PC-9 (cell line): ENCODE data around the gene RORB. TPM values are rescaled to one million over a fixed set of nuclear protein-coding genes. Genes with fewer than 3 reads are reported as not detected.

ENCODE experiments used
- BruUV-seq: library from RNA; stranded (reverse); fragments of 400-500 nt; replicated peaks from 2 replicates; lab custom pipeline; 2021; lab: Mats Ljungman, UMichigan
- CTCF ChIA-PET: fragments of 300-600 bp; sonication (Branson Sonifier 250); formaldehyde crosslinking; loops from one replicate; lab custom pipeline; 2022; ENCODE audit warnings: antibody characterized with exemption; lab: Charles Lee
- POLR2A ChIA-PET: fragments of 300-600 bp; sonication (Branson Sonifier 250); formaldehyde crosslinking; loops from one replicate; lab custom pipeline; 2022; ENCODE audit warnings: antibody characterized with exemption; ENCODE audit not compliant: unreplicated experiment; lab: Charles Lee
- DNase-seq, 2 experiments: peaks; one replicate each; pipeline versions ENCODE4 v3.0.0 to v3.0.0-alpha.2; 2015 to 2022; ENCODE audit warnings: mixed read lengths in 1 of 2
- H2AFZ ChIP-seq: fragments of 200-600 bp; sonication (generic); 2 replicates; pipeline ENCODE4 v1.8.1; 2017; ENCODE audit warnings: antibody characterized with exemption
- H3F3A ChIP-seq: fragments of 200-600 bp; sonication (generic); 2 replicates; pipeline ENCODE4 v1.8.1; 2017; ENCODE audit warnings: antibody characterized with exemption, mild to moderate bottlenecking, low read depth; ENCODE audit not compliant: insufficient read depth
- H3K27ac ChIP-seq: fragments of 200-600 bp; sonication (generic); 2 replicates; pipeline ENCODE4 v1.6.1; 2016; ENCODE audit warnings: mixed run types
- H3K27me3 ChIP-seq: fragments of 200-600 bp; sonication (generic); 2 replicates; pipeline ENCODE4 v1.6.1; 2016; ENCODE audit warnings: low read depth, mixed run types; ENCODE audit not compliant: insufficient read depth
- H3K36me3 ChIP-seq: fragments of 200-600 bp; sonication (generic); 2 replicates; pipeline ENCODE4 v1.6.1; 2016; ENCODE audit warnings: low read depth, mixed run types
- H3K4me1 ChIP-seq: fragments of 200-600 bp; sonication (generic); replicated peaks from 2 replicates; pipeline ENCODE4 v1.6.1; 2016; ENCODE audit warnings: mixed run types; ENCODE audit not compliant: insufficient read depth
- H3K4me2 ChIP-seq: fragments of 200-600 bp; sonication (generic); 2 replicates; pipeline ENCODE4 v1.6.1; 2017; ENCODE audit warnings: mixed run types
- H3K4me3 ChIP-seq: fragments of 200-600 bp; sonication (generic); 2 replicates; pipeline ENCODE4 v1.6.1; 2016; ENCODE audit warnings: mixed run types
- H3K79me2 ChIP-seq: fragments of 200-600 bp; sonication (generic); 2 replicates; pipeline ENCODE4 v1.6.1; 2017; ENCODE audit warnings: low read depth, mixed run types
- H3K9me2 ChIP-seq: fragments of 200-600 bp; sonication (generic); 2 replicates; pipeline ENCODE4 v1.8.1; 2017; ENCODE audit warnings: mild to moderate bottlenecking; ENCODE audit not compliant: insufficient read depth
- H3K9me3 ChIP-seq: fragments of 200-600 bp; sonication (generic); 2 replicates; pipeline ENCODE4 v1.8.1; 2016; ENCODE audit warnings: low read depth; ENCODE audit not compliant: insufficient read depth
- H4K20me1 ChIP-seq: fragments of 200-600 bp; sonication (generic); 2 replicates; pipeline ENCODE4 v1.8.1; 2017; ENCODE audit not compliant: insufficient read depth
- EZH2 ChIP-seq: fragments of 200-600 bp; sonication (generic); IDR thresholded peaks from 2 replicates; pipeline ENCODE4 v1.8.0; 2017; ENCODE audit warnings: antibody characterized with exemption, low read depth
- intact Hi-C: fragments of 100-400 bp; cut with micrococcal nuclease; formaldehyde crosslinking; loops from one replicate; pipeline ENCODE4 v1.10.0; 2022; ENCODE audit not compliant: unreplicated experiment
- total RNA-seq: library from RNA; stranded (reverse); gene quantifications from 2 replicates; pipeline ENCODE4 v1.2.3, GENCODE V29; 2021
- TF ChIP-seq, protein P1 (sequence below): fragments of 200-600 bp; sonication (generic); conservative IDR thresholded peaks from 2 replicates; pipeline ENCODE4 v1.6.1; 2017; ENCODE audit warnings: mixed run types, antibody characterized with exemption, mild to moderate bottlenecking, moderate library complexity

Gene RORB
- total RNA-seq, 1 experiment from 2014 or later = 0.07 TPM

- no peak overlapping the region for H3K4me3 ChIP-seq
Measured at GRCh38 chr9:74479711-74480110, 17.4 kb upstream of the RORB start.

DNA sequence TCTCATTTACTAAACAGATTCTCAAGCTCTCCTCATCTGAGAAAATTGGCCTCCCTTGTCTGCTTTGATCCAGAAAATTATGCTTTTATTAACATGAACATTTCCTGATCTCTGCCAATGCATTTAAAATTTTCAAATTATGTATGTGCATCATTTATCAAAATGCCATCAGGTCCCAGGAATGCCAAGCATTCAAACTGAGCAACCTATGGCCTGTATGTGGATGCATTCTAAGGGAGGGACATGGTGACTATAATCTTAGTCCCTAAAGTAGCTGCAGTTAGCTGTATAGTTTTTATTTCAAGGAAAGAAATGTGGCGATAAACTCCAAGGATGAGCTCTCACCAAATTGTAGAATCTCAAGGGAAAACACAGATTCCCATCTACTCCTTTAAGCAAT lies 9.7 kb upstream of the RORB start:
- Histone ChIP-seq H3K4me3 (no peak overlapping the region), H3K9me2 (no peaks in the 10 kb centered on the region), H3K4me2 (no peak overlapping the region), H4K20me1 (no peaks in the 10 kb centered on the region), H3K27ac (no peak overlapping the region), H3K27me3 (no peaks in the 10 kb centered on the region), H3K79me2 (no peaks in the 10 kb centered on the region), H3K9me3 (no peaks in the 10 kb centered on the region), H3K4me1 (no peaks in the 10 kb centered on the region), H3F3A (no peaks in the 10 kb centered on the region), H3K36me3 (no peaks in the 10 kb centered on the region), H2AFZ (no peak overlapping the region)
- TF ChIP-seq EZH2 = no peak
- TF ChIP-seq, protein P1, sequence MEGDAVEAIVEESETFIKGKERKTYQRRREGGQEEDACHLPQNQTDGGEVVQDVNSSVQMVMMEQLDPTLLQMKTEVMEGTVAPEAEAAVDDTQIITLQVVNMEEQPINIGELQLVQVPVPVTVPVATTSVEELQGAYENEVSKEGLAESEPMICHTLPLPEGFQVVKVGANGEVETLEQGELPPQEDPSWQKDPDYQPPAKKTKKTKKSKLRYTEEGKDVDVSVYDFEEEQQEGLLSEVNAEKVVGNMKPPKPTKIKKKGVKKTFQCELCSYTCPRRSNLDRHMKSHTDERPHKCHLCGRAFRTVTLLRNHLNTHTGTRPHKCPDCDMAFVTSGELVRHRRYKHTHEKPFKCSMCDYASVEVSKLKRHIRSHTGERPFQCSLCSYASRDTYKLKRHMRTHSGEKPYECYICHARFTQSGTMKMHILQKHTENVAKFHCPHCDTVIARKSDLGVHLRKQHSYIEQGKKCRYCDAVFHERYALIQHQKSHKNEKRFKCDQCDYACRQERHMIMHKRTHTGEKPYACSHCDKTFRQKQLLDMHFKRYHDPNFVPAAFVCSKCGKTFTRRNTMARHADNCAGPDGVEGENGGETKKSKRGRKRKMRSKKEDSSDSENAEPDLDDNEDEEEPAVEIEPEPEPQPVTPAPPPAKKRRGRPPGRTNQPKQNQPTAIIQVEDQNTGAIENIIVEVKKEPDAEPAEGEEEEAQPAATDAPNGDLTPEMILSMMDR = no peak
- no peak for DNase-seq
- BruUV-seq = no TSS peak
- intact Hi-C loops = loop anchor here (10.0 kb wide), 1 partner anchor 57 kb away; no protein-coding TSS in a partner anchor
- ChIA-PET POLR2A (no interaction called here), CTCF (no interaction called here)

More at GRCh38 chr9:74479711-74480110, 17.4 kb upstream of the RORB start:
- ChIA-PET CTCF (no interaction called here), POLR2A (no interaction called here)
- H3K27ac ChIP-seq = no peak overlapping the region
- no peaks in the 10 kb centered on the region for H3K36me3 ChIP-seq
- H3K4me2 ChIP-seq = no peak overlapping the region
- no peaks in the 10 kb centered on the region; the same call in 1 of the 2 replicates for H3K9me2 ChIP-seq
- TF ChIP-seq, protein P1 = no peak
- no peak for TF ChIP-seq EZH2
- no TSS peak for BruUV-seq
- no peak for DNase-seq
- no peaks in the 10 kb centered on the region for H3F3A ChIP-seq
- no peaks in the 10 kb centered on the region for H3K9me3 ChIP-seq
- no peaks in the 10 kb centered on the region for H3K27me3 ChIP-seq
- no peaks in the 10 kb centered on the region for H3K79me2 ChIP-seq
- no peak overlapping the region for H2AFZ ChIP-seq
- H3K4me1 ChIP-seq = no peaks in the 10 kb centered on the region
- H4K20me1 ChIP-seq = no peaks in the 10 kb centered on the region
- intact Hi-C loops = loop anchor here (10.0 kb wide), 1 partner anchor 65 kb away; no protein-coding TSS in a partner anchor

DNA sequence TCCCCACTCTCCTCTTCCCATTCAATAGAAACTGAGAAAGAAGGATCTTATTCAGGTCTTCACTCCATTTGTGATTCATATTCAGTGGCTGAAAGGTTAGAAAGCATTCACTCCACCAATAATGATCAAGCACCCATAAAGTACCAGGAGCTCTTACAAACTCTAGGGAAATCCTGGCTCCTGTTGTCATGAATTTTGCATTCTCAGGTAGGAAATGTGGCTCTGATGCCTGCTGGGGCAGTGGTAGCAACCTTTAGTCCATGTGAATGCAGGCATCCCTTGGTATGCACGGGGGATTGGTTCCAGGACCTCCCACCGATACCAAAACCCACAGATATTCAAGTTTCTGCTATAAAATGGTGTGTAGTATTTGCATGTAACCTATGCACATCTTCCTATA lies 3.6 kb upstream of the RORB start:
- intact Hi-C loops = no loop called here
- H3K36me3 ChIP-seq = no peaks in the 10 kb centered on the region
- H3K27me3 ChIP-seq = peaks cover 6% of the 10 kb centered on the region; the same call in 1 of the 2 replicates
- no peaks in the 10 kb centered on the region for H3K9me2 ChIP-seq
- H3K4me1 ChIP-seq = no peaks in the 10 kb centered on the region
- no peak overlapping the region for H2AFZ ChIP-seq
- no TSS peak for BruUV-seq
- H4K20me1 ChIP-seq = no peaks in the 10 kb centered on the region
- POLR2A ChIA-PET = no interaction called here
- H3K4me3 ChIP-seq = no peak overlapping the region
- H3K79me2 ChIP-seq = no peaks in the 10 kb centered on the region
- H3K4me2 ChIP-seq = no peak overlapping the region
- CTCF ChIA-PET = no interaction called here
- H3F3A ChIP-seq = no peaks in the 10 kb centered on the region
- DNase-seq = no peak
- TF ChIP-seq EZH2 = no peak
- TF ChIP-seq, protein P1 = no peak
- H3K9me3 ChIP-seq = no peaks in the 10 kb centered on the region
- H3K27ac ChIP-seq = no peak overlapping the region
